Hepatocyte (in vitro differentiated cells): Measurements from ENCODE around the gene RPN2. TPM values are rescaled to one million over a fixed set of nuclear protein-coding genes. Genes with fewer than 3 reads are reported as not detected.

Source experiments
- DNase-seq: peaks from one replicate; pipeline ENCODE4 v3.0.0-alpha.2; 2016; ENCODE audit warnings: low spot score
- H2AFZ ChIP-seq: fragments of 200-600 bp; sonication (generic); 2 replicates; pipeline ENCODE4 v1.6.0; 2016; ENCODE audit warnings: antibody characterized with exemption, mild to moderate bottlenecking
- H3K27ac ChIP-seq: fragments of 200-600 bp; sonication (generic); 2 replicates; pipeline ENCODE4 v1.5.1; 2016; ENCODE audit warnings: mild to moderate bottlenecking
- H3K27me3 ChIP-seq: fragments of 200-600 bp; sonication (generic); 2 replicates; pipeline ENCODE4 v1.6.1; 2016
- H3K36me3 ChIP-seq: fragments of 200-600 bp; sonication (generic); replicated peaks from 2 replicates; pipeline ENCODE4 v1.5.1; 2016; ENCODE audit warnings: low read depth; ENCODE audit not compliant: insufficient read depth
- H3K4me1 ChIP-seq: fragments of 200-600 bp; sonication (generic); 2 replicates; pipeline ENCODE4 v1.5.1; 2016; ENCODE audit warnings: mild to moderate bottlenecking, moderate library complexity; ENCODE audit not compliant: insufficient read depth
- H3K4me2 ChIP-seq: fragments of 200-600 bp; sonication (generic); 2 replicates; pipeline ENCODE4 v1.6.0; 2016
- H3K4me3 ChIP-seq: fragments of 200-600 bp; sonication (generic); 2 replicates; pipeline ENCODE4 v1.5.1; 2016; ENCODE audit warnings: mild to moderate bottlenecking
- H3K79me2 ChIP-seq: fragments of 200-600 bp; sonication (generic); 2 replicates; pipeline ENCODE4 v1.6.0; 2017; ENCODE audit warnings: mild to moderate bottlenecking
- H3K9me2 ChIP-seq: fragments of 200-600 bp; sonication (generic); replicated peaks from 2 replicates; pipeline ENCODE4 v1.6.0; 2017; ENCODE audit warnings: mild to moderate bottlenecking; ENCODE audit not compliant: insufficient read depth
- H3K9me3 ChIP-seq: fragments of 200-600 bp; sonication (generic); 2 replicates; pipeline ENCODE4 v1.5.1; 2016; ENCODE audit warnings: low read depth, mild to moderate bottlenecking
- H4K20me1 ChIP-seq: fragments of 200-600 bp; sonication (generic); 2 replicates; pipeline ENCODE4 v1.6.0; 2016; ENCODE audit warnings: mild to moderate bottlenecking; ENCODE audit not compliant: insufficient read depth, poor library complexity, severe bottlenecking
- CTCF ChIP-seq: fragments of 200-600 bp; sonication (generic); IDR thresholded peaks from 2 replicates; pipeline ENCODE4 v1.5.1; 2016; ENCODE audit warnings: antibody characterized with exemption, mild to moderate bottlenecking; ENCODE audit not compliant: poor library complexity
- EZH2 ChIP-seq: fragments of 200-600 bp; sonication (generic); IDR thresholded peaks from 2 replicates; pipeline ENCODE4 v1.6.1; 2016; ENCODE audit warnings: antibody characterized with exemption, mild to moderate bottlenecking, borderline replicate concordance
- EZH2phosphoT487 ChIP-seq: fragments of 200-600 bp; sonication (generic); IDR thresholded peaks from one replicate; pipeline ENCODE4 v1.6.1; 2018; ENCODE audit warnings: antibody characterized with exemption, mild to moderate bottlenecking, low read depth, moderate library complexity; ENCODE audit not compliant: unreplicated experiment, severe bottlenecking
- WGBS: methylation state at CpG from one replicate; pipeline ENCODE4 v1.1.6; 2016; ENCODE audit warnings: low lambda C conversion rate; ENCODE audit errors: missing lambda C conversion rate; 5-methylcytosine and 5-hydroxymethylcytosine counted together
- polyA plus RNA-seq: library from polyadenylated mRNA; unstranded; fragments of >200 nt; fragmentation: Nextera tagmentation; extraction: Ambion mirVana; gene quantifications from 2 replicates; pipeline ENCODE4 v1.2.1, GENCODE V29; 2016
- total RNA-seq: library from RNA; depleted of rRNA; stranded (reverse); fragments of >200 nt; gene quantifications from 2 replicates; pipeline ENCODE4 v1.2.3, GENCODE V29; 2014

Gene RPN2
- total and polyA plus RNA-seq, 2 experiments from 2014 or later, result 325 to 350 TPM

- no peaks in the 10 kb centered on the region for H4K20me1 ChIP-seq
- 65% methylated on average over 14 of the region's 15 CpGs for WGBS
- H3K36me3 ChIP-seq, result no peaks in the 10 kb centered on the region
- H2AFZ ChIP-seq, result no peak overlapping the region
- DNase-seq, result no peak
- no peaks in the 10 kb centered on the region for H3K79me2 ChIP-seq
- no peaks in the 10 kb centered on the region for H3K4me1 ChIP-seq
- no peaks in the 10 kb centered on the region for H3K27me3 ChIP-seq
- no peak overlapping the region for H3K4me2 ChIP-seq
- no peak overlapping the region for H3K4me3 ChIP-seq
- H3K9me2 ChIP-seq, result no peaks in the 10 kb centered on the region
- no peaks in the 10 kb centered on the region for H3K9me3 ChIP-seq
- H3K27ac ChIP-seq, result no peak overlapping the region
- TF ChIP-seq EZH2phosphoT487 (no peak), CTCF (no peak), EZH2 (no peak)
These were observed 88.7 kb downstream of the RPN2 start for GRCh38 chr20:37267667-37268313.

- Histone ChIP-seq H3K9me2 (no peaks in the 10 kb centered on the region), H3K4me3 (no peak overlapping the region), H3K4me1 (no peaks in the 10 kb centered on the region), H3K79me2 (no peaks in the 10 kb centered on the region), H3K36me3 (no peaks in the 10 kb centered on the region), H2AFZ (no peak overlapping the region), H3K27ac (no peak overlapping the region), H3K27me3 (no peaks in the 10 kb centered on the region), H3K4me2 (no peak overlapping the region), H3K9me3 (no peaks in the 10 kb centered on the region), H4K20me1 (no peaks in the 10 kb centered on the region)
- TF ChIP-seq EZH2phosphoT487 (no peak), EZH2 (no peak), CTCF (no peak)
- 87% methylated on average over 12 of the region's 12 CpGs for WGBS
- DNase-seq, result no peak
These were observed 91.7 kb downstream of the RPN2 start for GRCh38 chr20:37270576-37271420.

- no peaks in the 10 kb centered on the region for H4K20me1 ChIP-seq
- no peaks in the 10 kb centered on the region for H3K36me3 ChIP-seq
- no peak overlapping the region for H3K27ac ChIP-seq
- no peaks in the 10 kb centered on the region for H3K9me3 ChIP-seq
- no peak overlapping the region for H2AFZ ChIP-seq
- 87% methylated on average over 3 of the region's 3 CpGs for WGBS
- no peak overlapping the region for H3K4me2 ChIP-seq
- no peaks in the 10 kb centered on the region for H3K9me2 ChIP-seq
- no peaks in the 10 kb centered on the region for H3K27me3 ChIP-seq
- no peak for DNase-seq
- H3K4me3 ChIP-seq, result no peak overlapping the region
- H3K79me2 ChIP-seq, result no peaks in the 10 kb centered on the region
- TF ChIP-seq EZH2 (no peak), EZH2phosphoT487 (no peak), CTCF (no peak)
- H3K4me1 ChIP-seq, result no peaks in the 10 kb centered on the region
These were observed 92.3 kb downstream of the RPN2 start for GRCh38 chr20:37271421-37271768.
